ENCODE data around the gene KCNS1.

Gene KCNS1

GRCh38 chr20:45044601-45045000, 56.3 kb downstream of the KCNS1 start:
- no peak for DNase-seq

- peak; percentile 50 to 74 for DNase-seq
Observed at GRCh38 chr20:45044084-45044573, 56.8 kb downstream of the KCNS1 start.

- no peak for DNase-seq
Observed at GRCh38 chr20:45042978-45043377, 57.9 kb downstream of the KCNS1 start.
